ENCODE measurements around the gene PDZD7. TPM values are rescaled to one million over a fixed set of nuclear protein-coding genes. Genes with fewer than 3 reads are reported as not detected.

Gene PDZD7
- total RNA-seq (1 to 10 TPM in 2 of 7 donors, under 1 TPM in 5; 0.56 to 1.2 (median 0.74) TPM), polyA plus RNA-seq (under 1 TPM; 0.07 to 0.44 TPM)
- long read RNA-seq, donor 1, partial matches to known transcripts, result 3 of 7 reads
- long read RNA-seq, donor 1, other reads (novel, unspliced or antisense), result 3 of 7 reads
- long read RNA-seq, donor 2, result 0 reads
- long read RNA-seq, donor 3, partial matches to known transcripts, result 1 of 2 reads
- long read RNA-seq, donor 3, other reads (novel, unspliced or antisense), result 0 of 2 reads

- TF ChIP-seq POLR2A (IDR thresholded peaks at IDR 0.05) (peak; percentile 68), EP300 (IDR thresholded peaks at IDR 0.05) (no peak)
- H3K4me1 ChIP-seq (ENCODE audit: insufficient read depth), result no peaks in the 10 kb centered on the region
- no peaks in the 10 kb centered on the region for H3K36me3 ChIP-seq
- DNase-seq, result peak; percentile 96 to 99 (median 98)
- WGBS, 3 donors, result 0% methylated on average over 30 to 38 of the region's 38 CpGs
- peak within 1 kb of the TSS; percentile 91 to 95 for H3K27ac ChIP-seq
- H3K9me3 ChIP-seq, result no peaks in the 10 kb centered on the region
- intact Hi-C loops (cut with DNase I), result loop anchor here in 1 of 4 donors (5.0 kb wide), 1 partner anchor 36 kb away; no protein-coding TSS in a partner anchor
- H3K4me3 ChIP-seq, result peak within 1 kb of the TSS; percentile 62
- H3K27me3 ChIP-seq, result no peaks in the 10 kb centered on the region
Observed at GRCh38 chr10:101031128-101031795, at the start of gene PDZD7, which contains the start of gene SFXN3. Gene PDZD7 (minus strand): TSS chr10:101031129. CDS start chr10:101030219, 910 bp downstream. Gene SFXN3 (plus strand): TSS chr10:101031234. CDS start chr10:101034695, 3,461 bp downstream.

GRCh38 chr10:101079874-101080273, 48.9 kb upstream of the PDZD7 start:
- no peaks in the 10 kb centered on the region for H3K36me3 ChIP-seq
- no peaks in the 10 kb centered on the region for H3K9me3 ChIP-seq
- DNase-seq, result no peak
- WGBS, 3 donors, result 50 to 69% (median 53%) methylated on average over 1 of the region's 1 CpG
- H3K4me3 ChIP-seq, result no peak overlapping the region
- intact Hi-C loops (cut with DNase I), result no loop called here
- no peak overlapping the region for H3K27ac ChIP-seq
- no peaks in the 10 kb centered on the region for H3K4me1 ChIP-seq (ENCODE audit: insufficient read depth)
- H3K27me3 ChIP-seq, result no peaks in the 10 kb centered on the region
- TF ChIP-seq POLR2A (IDR thresholded peaks at IDR 0.05) (no peak), EP300 (IDR thresholded peaks at IDR 0.05) (no peak), CTCF (IDR thresholded peaks at IDR 0.05) (no peak)

- TF ChIP-seq EP300 (IDR thresholded peaks at IDR 0.05) (no peak), POLR2A (IDR thresholded peaks at IDR 0.05) (no peak), CTCF (IDR thresholded peaks at IDR 0.05) (no peak)
- Histone ChIP-seq H3K27me3 (no peaks in the 10 kb centered on the region), H3K4me1 (ENCODE audit: insufficient read depth) (no peaks in the 10 kb centered on the region), H3K27ac (no peak overlapping the region), H3K4me3 (no peak overlapping the region), H3K36me3 (no peaks in the 10 kb centered on the region), H3K9me3 (no peaks in the 10 kb centered on the region)
- intact Hi-C loops (cut with DNase I), result no loop called here
- no peak for DNase-seq
- 69 to 79% (median 75%) methylated on average over 5 of the region's 5 CpGs for WGBS, 3 donors
Observed at GRCh38 chr10:101076630-101077029, 45.7 kb upstream of the PDZD7 start.

GRCh38 chr10:101075775-101076174, 44.8 kb upstream of the PDZD7 start:
- H3K4me3 ChIP-seq, result no peak overlapping the region
- intact Hi-C loops (cut with DNase I), result no loop called here
- TF ChIP-seq POLR2A (IDR thresholded peaks at IDR 0.05) (no peak), CTCF (IDR thresholded peaks at IDR 0.05) (no peak), EP300 (IDR thresholded peaks at IDR 0.05) (no peak)
- H3K27me3 ChIP-seq, result no peaks in the 10 kb centered on the region
- DNase-seq, result no peak
- H3K36me3 ChIP-seq, result no peaks in the 10 kb centered on the region
- WGBS, 3 donors, result 9 to 16% (median 12%) methylated on average over 4 of the region's 4 CpGs
- H3K4me1 ChIP-seq (ENCODE audit: insufficient read depth), result no peaks in the 10 kb centered on the region
- no peak overlapping the region for H3K27ac ChIP-seq
- H3K9me3 ChIP-seq, result no peaks in the 10 kb centered on the region

- DNase-seq, result no peak
- no peak overlapping the region for H3K4me3 ChIP-seq
- 4 to 10% (median 8%) methylated on average over 13 of the region's 13 CpGs for whole genome bisulfite sequencing, 3 donors
- no peaks in the 10 kb centered on the region for H3K4me1 ChIP-seq (ENCODE audit: insufficient read depth)
- no peaks in the 10 kb centered on the region for H3K27me3 ChIP-seq
- intact Hi-C loops (cut with DNase I), result no loop called here
- H3K36me3 ChIP-seq, result no peaks in the 10 kb centered on the region
- no peak for TF ChIP-seq EP300 (IDR thresholded peaks at IDR 0.05)
- TF ChIP-seq CTCF (IDR thresholded peaks at IDR 0.05), result no peak
- no peak for TF ChIP-seq POLR2A (IDR thresholded peaks at IDR 0.05)
- H3K9me3 ChIP-seq, result no peaks in the 10 kb centered on the region
- no peak overlapping the region for H3K27ac ChIP-seq
Observed at GRCh38 chr10:101073631-101074030, 42.7 kb upstream of the PDZD7 start.

All from ovary (tissue), 10 donors.